HG03139 (cell line): Measurements from ENCODE around the gene ASCL4.

Experiments
- ATAC-seq: cut with Tn5 transposase; IDR thresholded peaks from one replicate; pipeline ENCODE4 v1.9.1; 2021; ENCODE audit not compliant: unreplicated experiment

Gene ASCL4

DNA sequence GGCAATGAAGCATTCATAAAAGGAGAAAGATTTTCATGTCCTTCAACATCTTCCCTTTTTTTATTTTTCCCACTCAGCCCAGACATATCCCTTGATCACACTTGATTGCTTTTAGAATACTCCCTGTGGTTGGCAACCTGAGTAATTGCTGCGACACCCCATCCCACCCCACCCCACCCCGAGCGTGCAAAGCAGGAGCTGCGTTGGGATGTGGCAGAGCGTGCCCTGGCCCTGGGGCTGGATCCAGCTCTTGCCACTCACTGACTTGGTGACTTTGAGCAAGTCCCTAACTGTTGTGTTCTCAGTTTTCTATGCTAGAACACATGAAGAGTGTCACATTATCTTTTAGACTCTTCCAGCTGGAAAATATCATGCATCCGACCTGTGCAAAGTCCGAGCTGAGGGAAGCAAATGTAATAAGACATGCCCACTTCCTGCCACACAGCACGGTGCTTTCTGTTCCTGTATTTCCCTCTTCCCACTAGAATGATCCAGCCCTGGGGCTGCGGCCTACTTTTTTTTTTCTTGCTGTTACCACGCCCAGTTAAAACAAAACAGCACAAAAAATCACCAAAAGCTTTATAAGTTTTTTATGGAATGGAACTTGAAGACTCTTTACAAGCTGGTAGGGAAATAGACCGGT is 4.0 kb downstream of the ASCL4 start:
- no peak for ATAC-seq

DNA sequence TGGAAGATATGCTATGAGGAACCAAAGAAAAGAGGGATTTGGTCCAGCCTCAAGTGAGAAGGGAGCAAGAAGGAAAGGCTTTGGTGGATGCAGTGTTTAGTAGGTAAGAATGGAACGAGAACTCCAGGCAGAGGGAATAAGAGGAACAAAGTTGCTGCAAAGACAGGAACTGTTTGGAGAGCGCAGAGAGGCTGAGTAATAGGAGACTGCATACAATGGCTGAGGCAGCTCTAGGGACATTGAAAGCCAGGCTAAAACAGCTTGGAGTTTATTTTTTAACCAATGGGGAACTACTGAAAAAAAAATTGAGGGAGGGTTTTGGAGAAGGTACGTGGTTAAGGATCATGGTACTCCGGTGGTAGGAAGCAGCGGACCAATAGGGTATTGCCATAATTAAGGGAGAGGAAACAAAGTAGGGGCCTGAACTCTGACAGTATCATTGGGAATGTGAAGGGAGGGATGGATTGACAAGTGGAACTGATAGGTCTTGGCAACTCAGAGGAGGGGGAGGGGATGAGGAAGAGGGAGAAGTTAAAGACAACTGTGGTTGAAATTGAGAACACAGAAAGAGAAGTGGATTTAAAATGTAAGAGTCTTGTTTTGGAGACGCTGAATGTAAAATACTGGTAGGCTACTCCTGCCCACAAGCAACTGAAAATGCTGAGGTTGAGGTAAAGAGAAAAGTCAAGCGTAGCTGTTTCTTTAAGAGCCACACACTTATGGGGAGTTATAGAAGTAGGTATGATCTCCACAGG is 4.8 kb downstream of the ASCL4 start:
- peak; percentile 50 for ATAC-seq

DNA sequence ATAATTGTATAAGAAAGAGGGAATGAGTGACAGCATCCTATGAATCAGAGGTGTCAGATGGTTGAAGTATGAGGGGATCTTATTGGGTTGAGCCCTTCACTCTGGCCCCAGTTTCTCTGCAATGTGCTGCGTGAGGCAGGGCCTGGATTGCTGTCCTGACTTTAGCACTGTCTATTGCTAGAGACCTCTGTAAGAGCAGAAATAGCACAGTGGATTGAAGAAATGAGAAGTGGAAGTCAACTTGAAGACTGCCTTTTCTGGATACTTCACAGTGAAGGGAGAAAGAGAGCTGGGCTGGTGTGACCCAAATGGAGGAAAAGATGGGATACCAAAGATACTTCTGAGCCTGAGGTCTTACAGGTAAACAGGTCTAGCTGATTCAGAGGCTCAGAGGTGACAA is 5.8 kb downstream of the ASCL4 start:
- ATAC-seq, result no peak

DNA sequence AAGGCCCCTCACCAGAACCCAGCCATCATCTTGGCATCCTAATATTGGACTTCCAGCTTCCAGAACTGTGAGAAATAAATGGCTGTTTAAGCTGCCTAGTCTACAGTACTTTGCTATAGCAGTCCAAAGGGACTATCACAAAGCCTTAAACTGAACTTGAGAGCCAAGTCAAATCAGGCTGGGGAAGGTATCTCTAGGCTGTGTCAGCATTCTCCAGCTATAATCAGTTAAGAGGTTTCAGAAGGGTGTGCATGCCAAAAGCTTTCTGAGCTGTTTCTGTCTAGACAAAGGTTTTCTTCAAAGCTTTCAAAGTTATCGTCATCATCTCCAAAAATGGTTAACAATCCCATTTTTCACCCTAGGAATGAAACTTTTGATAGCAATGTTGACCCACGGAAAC is 7.6 kb downstream of the ASCL4 start:
- no peak for ATAC-seq

DNA sequence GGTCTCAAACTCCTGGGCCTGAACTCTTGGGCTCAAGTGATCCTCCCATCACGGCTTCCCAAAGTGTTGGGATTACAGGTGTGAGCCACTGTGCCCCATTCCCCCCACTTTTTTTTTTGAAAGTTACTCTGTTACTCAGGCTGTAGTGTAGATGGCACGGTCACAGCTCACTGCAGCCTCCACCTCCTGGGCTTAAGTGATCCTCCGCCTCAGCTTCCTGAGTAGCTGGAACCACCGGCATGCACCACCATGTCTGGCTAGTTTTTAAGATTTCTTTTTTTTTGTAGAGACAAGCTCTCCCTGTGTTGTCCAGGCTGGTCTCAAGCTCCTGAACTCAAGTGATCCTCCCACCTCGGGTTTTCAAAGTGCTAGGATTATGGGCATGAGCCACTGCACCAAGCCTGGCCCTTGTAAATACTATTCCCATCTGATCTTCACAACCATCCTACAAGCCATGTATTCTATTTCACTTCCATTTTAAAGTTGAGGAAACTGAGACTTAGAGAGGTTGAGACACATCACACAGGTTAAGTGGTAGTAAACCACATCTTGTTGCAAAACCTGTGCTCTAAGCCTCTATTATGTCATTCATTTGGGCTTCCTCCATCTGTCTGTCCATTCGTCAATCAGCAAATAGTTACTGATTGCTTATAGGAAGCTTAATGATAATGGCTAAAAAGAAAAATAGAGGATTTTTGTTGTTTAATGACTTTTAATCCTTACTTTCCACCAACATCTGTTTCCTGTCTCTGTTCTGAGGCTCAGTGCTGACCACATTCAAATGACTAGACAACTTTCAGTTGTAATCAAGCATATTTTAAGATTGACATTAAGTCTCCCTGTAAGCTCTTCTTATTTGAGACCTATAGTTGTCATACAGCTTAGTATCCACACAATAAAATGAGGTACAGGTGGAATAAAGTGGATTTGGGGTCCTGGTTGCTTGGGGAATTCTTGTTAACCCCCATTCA is 9.2 kb downstream of the ASCL4 start:
- ATAC-seq, result peak; percentile 58

DNA sequence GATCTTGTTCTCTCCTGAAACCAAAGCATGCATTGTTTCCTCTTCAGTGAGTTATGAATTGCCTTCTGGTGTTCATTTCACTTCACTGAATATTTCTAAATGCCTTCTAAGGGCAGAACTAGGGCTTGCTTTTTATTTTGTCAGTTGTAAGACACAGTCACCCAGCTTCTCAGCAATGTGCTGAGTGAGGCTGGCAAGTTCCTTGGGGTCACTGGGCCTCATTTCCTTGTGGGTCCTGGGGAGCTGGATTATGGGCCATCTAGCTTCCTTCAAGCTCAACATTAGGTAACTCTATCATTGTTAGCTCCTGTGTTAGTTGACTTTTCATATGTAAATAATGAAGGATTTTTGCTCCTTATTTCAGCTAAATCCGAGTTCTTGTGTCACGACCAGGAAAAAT is 13.8 kb downstream of the ASCL4 start:
- ATAC-seq, result no peak

DNA sequence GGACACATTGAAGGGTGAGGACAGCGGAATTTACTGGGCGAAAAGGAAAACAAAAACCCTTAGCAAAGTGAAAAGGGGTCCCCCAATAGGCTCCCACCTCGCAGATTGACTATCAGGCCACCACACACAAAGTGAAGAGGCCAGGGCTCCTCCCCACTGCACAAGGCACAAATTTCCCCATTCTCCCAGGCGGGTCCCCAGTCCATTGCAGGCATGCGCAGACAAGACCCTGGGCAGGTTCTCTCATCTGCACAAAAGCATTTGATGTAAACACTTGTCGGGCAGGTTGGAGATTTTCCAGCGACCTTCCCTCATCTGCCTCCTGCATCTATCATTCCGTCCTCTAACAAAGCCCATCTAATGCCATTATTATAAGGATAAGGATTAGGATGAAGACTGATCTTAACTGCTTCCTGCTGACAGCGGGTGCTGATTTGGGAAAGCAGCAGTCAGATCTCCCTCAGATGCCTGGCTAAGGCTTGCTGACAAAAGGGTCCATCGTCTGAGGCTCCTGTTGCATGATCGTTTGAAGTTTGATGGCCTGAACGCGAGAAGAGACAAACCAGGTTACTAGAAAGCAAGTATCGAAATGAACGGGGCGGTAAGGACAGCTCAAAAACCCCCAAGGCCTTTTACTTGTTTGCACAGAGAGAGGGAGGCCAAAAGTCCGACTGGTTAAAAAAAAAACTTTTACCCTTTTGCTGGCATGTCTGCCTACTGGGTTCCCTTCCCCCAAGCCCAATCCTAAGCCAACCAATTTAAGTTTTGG is 14.4 kb downstream of the ASCL4 start:
- ATAC-seq, result no peak

DNA sequence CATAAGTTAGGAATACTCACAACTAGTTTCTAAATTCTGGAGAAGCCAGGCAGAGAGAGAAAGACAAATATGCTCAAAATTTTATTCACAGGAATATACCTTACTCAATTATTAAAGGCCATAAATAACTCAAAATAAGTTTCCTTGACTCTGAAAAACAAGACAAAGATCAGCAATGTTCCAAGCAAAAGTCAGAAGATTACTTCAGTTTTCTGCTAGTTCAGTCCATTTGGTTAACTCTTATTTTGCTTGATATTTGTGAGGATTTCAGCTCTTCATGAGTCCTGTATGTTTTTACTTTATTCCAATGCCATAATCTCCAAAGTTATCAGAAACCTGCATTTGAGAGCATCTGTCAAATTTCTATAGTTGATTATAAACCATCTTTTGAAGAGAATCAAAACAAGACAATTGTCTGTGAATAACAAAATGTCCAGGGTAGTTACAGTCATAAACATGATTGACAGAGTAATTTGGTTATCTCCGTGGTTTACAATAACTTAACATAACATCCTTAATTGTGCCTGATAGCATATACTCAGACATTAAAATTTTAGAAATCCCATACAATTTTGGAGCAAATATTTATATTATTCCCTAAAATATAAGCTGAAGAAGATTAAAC is 17.1 kb downstream of the ASCL4 start:
- ATAC-seq, result no peak

DNA sequence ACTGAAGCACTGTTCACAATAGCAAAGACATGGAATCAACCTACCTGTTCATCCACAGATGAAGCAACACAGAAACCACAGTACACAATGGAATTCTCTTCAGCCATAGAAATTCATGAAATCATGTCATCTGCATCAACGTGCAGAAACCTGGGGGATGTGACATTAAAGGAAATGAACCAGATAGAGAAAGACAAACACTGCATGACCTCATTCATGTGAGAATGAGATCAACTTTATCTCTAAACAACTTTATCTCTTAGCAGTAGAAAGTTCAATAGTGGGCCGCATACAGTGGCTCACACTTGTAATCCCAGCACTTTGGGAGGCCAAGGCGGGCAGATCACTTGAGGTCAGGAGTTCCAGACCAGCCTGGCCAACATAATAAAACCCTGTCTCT is 19.9 kb downstream of the ASCL4 start:
- no peak for ATAC-seq

DNA sequence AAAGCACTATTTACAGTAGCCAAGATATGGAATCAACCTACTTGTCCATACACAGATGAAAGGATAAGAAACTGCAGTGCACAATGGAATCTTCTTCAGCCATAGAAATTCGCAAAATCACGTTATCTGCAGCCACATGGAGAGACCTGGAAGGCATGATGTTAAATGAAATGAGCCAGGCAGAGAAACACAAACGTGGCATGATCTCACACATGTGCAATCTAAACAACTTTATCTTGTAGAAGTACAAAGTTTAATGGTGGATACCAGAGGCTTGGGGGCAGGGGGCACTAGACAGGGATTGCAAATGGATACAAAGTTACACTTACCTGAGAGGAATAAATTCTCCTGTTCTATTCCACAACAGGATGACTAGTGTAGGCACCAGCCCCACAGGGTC is 24.1 kb downstream of the ASCL4 start:
- no peak for ATAC-seq

DNA sequence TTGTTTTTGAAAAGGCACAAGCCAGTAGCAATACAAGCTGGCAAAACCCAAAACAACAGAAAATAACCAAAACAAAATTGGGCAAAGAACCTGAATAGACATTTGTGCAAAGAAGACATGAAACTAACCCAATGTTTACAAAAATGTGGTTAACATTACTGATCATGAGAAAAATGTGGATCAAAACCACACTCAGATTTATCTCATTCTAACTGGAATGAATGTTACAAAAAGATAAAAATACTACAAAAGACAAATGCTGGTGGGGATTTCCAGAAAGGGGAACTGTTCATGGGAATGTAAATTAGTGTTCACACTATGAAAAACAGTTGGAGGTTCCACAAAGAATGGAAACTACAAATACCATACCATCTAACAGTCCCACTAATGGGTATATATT is 26.6 kb downstream of the ASCL4 start:
- no peak for ATAC-seq

DNA sequence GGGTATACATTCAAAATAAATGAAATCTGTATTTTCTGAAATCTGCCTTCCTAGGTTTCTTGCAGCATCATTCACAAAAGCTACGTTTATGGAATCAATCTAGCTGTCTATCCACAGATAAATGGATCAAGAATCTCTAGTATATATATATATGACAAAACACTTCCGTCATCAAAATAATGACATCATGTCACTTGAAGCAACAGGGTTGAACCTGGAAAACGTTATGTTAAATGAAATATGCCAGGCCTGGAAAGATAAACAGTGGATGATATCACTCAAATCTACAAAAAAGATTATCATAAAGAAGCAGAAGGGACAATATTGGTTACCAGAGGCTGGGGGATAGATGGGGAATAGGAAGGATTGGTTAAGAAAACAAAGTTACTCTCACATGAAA is 28.6 kb downstream of the ASCL4 start:
- no peak for ATAC-seq

DNA sequence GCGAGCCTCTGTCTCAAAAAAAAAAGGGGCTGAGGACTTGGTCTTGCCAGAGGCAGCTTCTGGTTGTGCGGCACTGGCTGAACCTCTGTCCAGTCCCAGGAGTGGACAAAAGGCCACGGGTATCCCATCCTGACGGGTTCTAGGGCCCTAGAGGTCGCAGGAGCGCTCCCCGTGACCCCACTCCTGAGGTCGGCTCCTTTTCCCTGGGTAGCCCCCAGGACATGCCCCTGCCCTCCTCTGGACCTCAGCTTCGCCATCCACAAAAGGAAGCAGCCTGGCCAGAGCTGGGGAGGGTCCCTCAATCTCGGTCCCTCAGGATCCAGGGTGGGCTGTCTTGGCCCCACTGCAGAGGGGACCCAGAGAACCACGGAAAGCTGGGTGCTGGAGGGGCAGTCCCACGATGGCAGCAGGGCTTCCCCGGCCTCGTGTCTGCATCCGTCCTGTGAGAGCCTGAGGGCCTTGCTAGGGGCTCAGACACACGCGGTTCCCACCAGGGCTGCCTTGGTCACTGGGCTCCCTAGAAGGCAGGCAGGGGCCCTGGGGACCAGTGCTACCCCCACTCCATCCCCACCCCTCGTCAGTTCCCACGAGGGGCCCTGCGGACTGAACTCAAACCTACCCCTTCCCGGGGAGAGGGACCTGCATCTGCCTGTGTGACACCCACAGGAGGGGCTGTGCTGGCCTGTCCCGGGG is 31.1 kb downstream of the ASCL4 start:
- ATAC-seq, result no peak

DNA sequence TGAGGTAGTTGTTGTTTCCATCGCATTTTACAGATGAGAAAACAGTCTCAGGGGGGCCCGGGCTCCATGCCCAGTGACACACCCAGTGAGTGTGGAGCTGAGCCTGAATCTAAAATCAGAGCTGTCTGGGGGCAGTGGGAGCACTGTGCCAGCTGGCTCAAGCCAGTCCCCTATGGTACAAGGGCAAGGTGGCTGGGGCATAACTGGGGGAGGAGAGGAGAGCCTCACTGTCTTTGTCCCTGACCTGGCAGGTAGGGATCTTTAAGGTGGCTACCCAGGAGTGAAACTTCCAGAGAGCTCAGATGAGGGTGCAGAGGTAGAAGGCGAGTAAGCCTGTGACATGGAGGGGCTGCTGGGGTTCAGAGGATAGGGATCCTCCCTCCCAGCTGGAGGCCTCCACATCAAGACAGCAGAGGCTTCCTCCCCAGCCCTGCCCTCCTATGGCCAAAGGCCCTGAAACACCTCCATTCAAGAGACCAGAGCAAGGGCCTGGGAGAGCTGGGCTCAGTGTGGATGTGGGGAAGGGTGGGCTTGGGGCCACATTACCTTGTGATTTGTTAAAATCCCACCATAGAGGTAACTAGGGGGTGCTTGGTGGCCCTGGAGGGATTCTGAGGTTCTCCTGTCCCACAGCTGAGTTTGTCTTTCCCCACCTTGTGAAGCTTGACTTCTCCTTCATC is 33.1 kb downstream of the ASCL4 start:
- no peak for ATAC-seq

DNA sequence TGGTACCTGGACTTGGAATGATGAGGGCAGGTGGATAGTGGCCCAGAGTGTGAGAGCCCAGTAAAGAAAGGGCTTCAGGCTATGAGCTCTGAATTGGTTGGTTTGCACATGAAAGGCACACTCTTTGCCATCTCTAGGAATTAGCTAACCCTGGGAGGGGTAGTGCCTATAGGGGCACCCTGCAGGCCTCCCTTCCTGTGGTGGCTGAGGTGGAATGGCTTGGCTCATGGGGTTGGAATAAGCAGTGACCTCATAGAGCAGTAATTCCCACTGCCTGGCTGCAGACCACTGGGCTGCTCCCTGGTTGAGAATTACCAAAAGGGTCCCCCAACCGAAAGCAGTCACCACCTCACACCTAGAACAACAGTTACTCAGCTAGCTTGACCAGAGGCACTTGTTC is 42.7 kb downstream of the ASCL4 start:
- no peak for ATAC-seq

DNA sequence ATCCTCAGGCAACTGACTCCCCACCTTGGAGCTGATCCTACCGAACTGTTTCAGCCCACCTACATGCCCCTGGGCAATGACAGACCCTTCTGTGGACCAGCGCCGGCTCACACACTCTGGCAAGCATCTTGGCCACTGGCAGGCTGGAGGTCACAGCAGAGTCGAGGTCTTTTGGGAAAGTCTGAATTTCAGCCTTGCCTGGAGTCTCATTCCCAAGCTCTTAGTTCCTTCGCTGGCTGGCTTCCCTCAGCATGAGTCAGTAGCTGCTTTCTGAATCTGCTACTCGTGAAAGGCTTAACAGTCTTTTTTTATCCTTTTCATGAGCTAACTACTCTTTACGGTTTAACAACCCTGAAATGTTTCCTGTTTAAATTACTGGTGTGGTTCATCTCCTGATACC is 44.5 kb downstream of the ASCL4 start:
- ATAC-seq, result no peak

DNA sequence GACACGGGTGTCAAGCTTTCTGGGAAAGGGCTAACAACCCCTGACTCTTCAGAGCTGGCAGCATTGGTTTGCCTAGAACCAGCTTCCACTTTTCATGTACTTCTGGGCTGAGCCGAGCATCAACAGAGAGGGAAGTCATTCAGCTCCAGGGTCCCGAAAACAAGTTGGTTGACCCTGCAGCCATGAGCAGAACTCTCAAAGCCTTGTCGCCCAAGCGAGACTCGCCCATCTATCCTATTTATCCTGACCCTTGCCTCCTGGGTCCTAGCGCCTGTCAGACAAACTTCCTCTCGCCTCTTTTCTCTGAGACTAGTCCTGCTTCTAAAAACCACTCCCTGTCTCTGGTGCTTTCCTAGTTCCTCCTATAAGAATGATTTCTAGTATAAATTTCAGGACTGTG is 47.9 kb downstream of the ASCL4 start:
- ATAC-seq, result no peak
